SK-N-SH treated with all-trans-retinoic acid at 6 μM for 48 hours (cell line): ENCODE results near the gene ATAD3C.

Source experiments
- ATAC-seq: fragments of 200-7000 bp; cut with Tn5 transposase; 3 replicates; pipeline ENCODE4 v1.9.1; 2020; ENCODE audit warnings: mild to moderate bottlenecking, moderate library complexity
- ARNTL ChIP-seq: fragments of 450-650 bp; formaldehyde crosslinking; IDR thresholded peaks from 2 replicates; pipeline ENCODE4 v1.5.0; 2020; ENCODE audit warnings: low read depth, mild to moderate bottlenecking, moderate library complexity, borderline replicate concordance
- BACH2 ChIP-seq: fragments of 250-450 bp; sonication (Bioruptor Pico); IDR thresholded peaks from 2 replicates; pipeline ENCODE4 v1.9.0; 2021; ENCODE audit warnings: mild to moderate bottlenecking, borderline replicate concordance
- CSDC2 ChIP-seq: fragments of 250-450 bp; sonication (Bioruptor Pico); IDR thresholded peaks from 2 replicates; pipeline ENCODE4 v1.5.0; 2020; ENCODE audit warnings: mild to moderate bottlenecking, moderate library complexity
- ESRRG ChIP-seq: fragments of 250-450 bp; sonication (Bioruptor Pico); IDR thresholded peaks from 2 replicates; pipeline ENCODE4 v1.6.1; 2021; ENCODE audit warnings: mild to moderate bottlenecking
- GLIS3 ChIP-seq: fragments of 250-450 bp; sonication (Bioruptor Pico); IDR thresholded peaks from 2 replicates; pipeline ENCODE4 v1.5.0; 2020; ENCODE audit warnings: mild to moderate bottlenecking, moderate library complexity
- ISL1 ChIP-seq: fragments of 250-450 bp; sonication (Bioruptor Pico); IDR thresholded peaks from 2 replicates; pipeline ENCODE4 v2.1.2; 2022; ENCODE audit warnings: mild to moderate bottlenecking, moderate library complexity
- OSR1 ChIP-seq: fragments of 250-450 bp; sonication (Bioruptor Pico); IDR thresholded peaks from 2 replicates; pipeline ENCODE4 v1.8.0; 2022; ENCODE audit warnings: moderate library complexity, mild to moderate bottlenecking, inconsistent platforms
- PPARA ChIP-seq: fragments of 250-450 bp; sonication (Bioruptor Pico); IDR thresholded peaks from 2 replicates; pipeline ENCODE4 v1.5.0; 2020; ENCODE audit warnings: mild to moderate bottlenecking, borderline replicate concordance
- RARB ChIP-seq: fragments of 250-450 bp; sonication (Bioruptor Pico); IDR thresholded peaks from 2 replicates; pipeline ENCODE4 v1.8.0; 2021; ENCODE audit warnings: mild to moderate bottlenecking, moderate library complexity
- SNAI2 ChIP-seq: fragments of 250-450 bp; sonication (Bioruptor Pico); IDR thresholded peaks from 2 replicates; pipeline ENCODE4 v1.5.0; 2020; ENCODE audit warnings: mild to moderate bottlenecking, moderate library complexity
- TCF4 ChIP-seq: fragments of 250-450 bp; sonication (Bioruptor Pico); IDR thresholded peaks from 2 replicates; pipeline ENCODE4 v1.8.0; 2021; ENCODE audit warnings: mild to moderate bottlenecking, moderate library complexity, borderline replicate concordance
- TOX ChIP-seq: fragments of 250-450 bp; sonication (Bioruptor Pico); IDR thresholded peaks from 2 replicates; pipeline ENCODE4 v1.8.0; 2021; ENCODE audit warnings: mild to moderate bottlenecking, moderate library complexity, borderline replicate concordance
- ZC3H10 ChIP-seq: fragments of 250-450 bp; sonication (Bioruptor Pico); IDR thresholded peaks from 2 replicates; pipeline ENCODE4 v1.5.1; 2021; ENCODE audit warnings: mild to moderate bottlenecking, moderate library complexity
- ZFP3 ChIP-seq: fragments of 250-450 bp; sonication (Bioruptor Pico); IDR thresholded peaks from 2 replicates; pipeline ENCODE4 v1.5.0; 2020; ENCODE audit warnings: mild to moderate bottlenecking, moderate library complexity
- ZFP30 ChIP-seq: fragments of 450-650 bp; formaldehyde crosslinking; IDR thresholded peaks from 2 replicates; pipeline ENCODE4 v1.5.0; 2022; ENCODE audit warnings: mild to moderate bottlenecking, moderate library complexity
- ZNF565 ChIP-seq: fragments of 450-650 bp; formaldehyde crosslinking; conservative IDR thresholded peaks from 2 replicates; pipeline ENCODE4 v1.5.0; 2020; ENCODE audit warnings: low read depth, mild to moderate bottlenecking, moderate library complexity
- ZNF70 ChIP-seq: fragments of 450-650 bp; formaldehyde crosslinking; IDR thresholded peaks from 2 replicates; pipeline ENCODE4 v1.5.0; 2020; ENCODE audit warnings: mild to moderate bottlenecking, moderate library complexity
- ZNF8 ChIP-seq: fragments of 450-650 bp; formaldehyde crosslinking; IDR thresholded peaks from 2 replicates; pipeline ENCODE4 v1.5.0; 2020; ENCODE audit warnings: mild to moderate bottlenecking, moderate library complexity
- TF ChIP-seq, protein P1 (sequence below): fragments of 250-450 bp; sonication (Bioruptor Pico); IDR thresholded peaks from 2 replicates; pipeline ENCODE4 v1.5.1; 2021; ENCODE audit warnings: mild to moderate bottlenecking, moderate library complexity
- TF ChIP-seq, protein P2 (sequence below): fragments of 250-450 bp; sonication (Bioruptor Pico); IDR thresholded peaks from 2 replicates; pipeline ENCODE4 v1.8.0; 2020; ENCODE audit warnings: mild to moderate bottlenecking, moderate library complexity, borderline replicate concordance
- TF ChIP-seq, protein P3 (sequence below): fragments of 250-450 bp; sonication (Bioruptor Pico); IDR thresholded peaks from 2 replicates; pipeline ENCODE4 v1.8.0; 2021; ENCODE audit warnings: low read depth, mild to moderate bottlenecking, moderate library complexity, borderline replicate concordance
- TF ChIP-seq, protein P4 (sequence below): fragments of 250-450 bp; sonication (Bioruptor Pico); IDR thresholded peaks from 2 replicates; pipeline ENCODE4 v1.5.1; 2020; ENCODE audit warnings: low read depth, mild to moderate bottlenecking, moderate library complexity
- TF ChIP-seq, protein P5 (sequence below): fragments of 250-450 bp; sonication (Bioruptor Pico); IDR thresholded peaks from 2 replicates; pipeline ENCODE4 v1.5.0; 2020; ENCODE audit warnings: mild to moderate bottlenecking, moderate library complexity

ATAD3C gene

DNA sequence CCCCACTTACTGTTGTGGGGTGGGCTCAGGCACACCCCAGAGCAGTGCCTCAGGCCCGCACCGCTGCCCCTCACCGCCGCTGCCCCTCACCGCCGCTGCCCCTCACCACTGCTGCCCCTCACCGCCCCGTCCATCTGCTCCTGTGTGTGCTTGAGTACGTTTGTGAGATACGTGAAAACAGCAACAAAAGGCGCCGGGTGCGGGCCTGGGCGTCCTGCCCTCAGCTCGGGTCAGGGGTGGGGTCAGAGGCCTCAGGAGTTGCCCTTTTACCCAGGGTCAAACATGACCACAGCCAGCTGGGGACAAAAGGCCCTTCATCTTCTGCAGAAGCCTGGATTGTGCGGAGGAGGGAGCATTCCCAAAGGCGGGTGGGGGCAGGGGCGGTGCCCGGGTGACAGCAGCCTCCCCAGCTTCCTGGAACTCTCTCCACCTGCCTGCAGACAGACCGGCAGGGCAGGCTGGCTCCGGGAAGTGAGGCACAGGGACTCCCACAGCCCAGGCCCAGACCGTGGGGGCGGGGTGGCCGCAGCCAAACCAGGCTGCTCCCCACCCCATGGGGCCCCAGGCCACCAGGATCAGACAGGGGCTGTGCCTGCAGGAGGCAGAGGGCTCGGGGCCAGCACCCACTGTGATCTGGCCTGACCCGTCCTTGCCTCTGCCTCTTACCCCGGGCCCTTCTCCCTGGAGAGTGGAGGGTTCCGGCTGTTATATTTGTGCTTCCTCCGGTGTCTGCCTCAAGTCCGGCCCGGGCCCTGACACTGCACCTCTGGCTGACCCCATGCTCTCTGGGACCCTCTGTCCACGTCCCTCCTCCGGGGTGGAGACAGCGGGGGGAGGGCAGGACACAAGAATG lies 16.3 kb upstream of the ATAD3C start (continued):
- TF ChIP-seq, protein P1, sequence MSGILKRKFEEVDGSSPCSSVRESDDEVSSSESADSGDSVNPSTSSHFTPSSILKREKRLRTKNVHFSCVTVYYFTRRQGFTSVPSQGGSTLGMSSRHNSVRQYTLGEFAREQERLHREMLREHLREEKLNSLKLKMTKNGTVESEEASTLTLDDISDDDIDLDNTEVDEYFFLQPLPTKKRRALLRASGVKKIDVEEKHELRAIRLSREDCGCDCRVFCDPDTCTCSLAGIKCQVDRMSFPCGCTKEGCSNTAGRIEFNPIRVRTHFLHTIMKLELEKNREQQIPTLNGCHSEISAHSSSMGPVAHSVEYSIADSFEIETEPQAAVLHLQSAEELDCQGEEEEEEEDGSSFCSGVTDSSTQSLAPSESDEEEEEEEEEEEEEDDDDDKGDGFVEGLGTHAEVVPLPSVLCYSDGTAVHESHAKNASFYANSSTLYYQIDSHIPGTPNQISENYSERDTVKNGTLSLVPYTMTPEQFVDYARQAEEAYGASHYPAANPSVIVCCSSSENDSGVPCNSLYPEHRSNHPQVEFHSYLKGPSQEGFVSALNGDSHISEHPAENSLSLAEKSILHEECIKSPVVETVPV, result no peak
- TF ChIP-seq ZNF8 (CRISPR knock-in tag), result no peak

DNA sequence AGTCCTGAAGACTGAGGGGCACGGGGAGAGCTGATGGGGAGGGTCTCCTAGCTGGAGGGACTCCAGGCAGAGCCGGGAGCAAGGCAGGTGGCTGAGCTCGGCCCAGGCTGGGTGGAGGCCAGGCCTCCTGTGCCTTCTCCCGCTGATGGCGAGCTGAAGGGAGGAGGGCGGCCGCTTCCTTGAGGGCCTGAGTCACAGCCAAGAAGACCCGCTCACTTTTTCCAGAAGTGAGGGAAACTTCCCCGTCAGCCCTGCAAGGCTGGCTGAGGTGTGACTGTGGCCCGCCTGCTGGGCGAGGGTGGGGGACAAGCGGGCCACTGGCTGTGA lies 15.7 kb upstream of the ATAD3C start:
- no peak; the same call in 2 of the 3 replicates for ATAC-seq
- TF ChIP-seq, protein P1, result no peak
- TF ChIP-seq ZC3H10 (CRISPR knock-in tag) (no peak), CSDC2 (CRISPR knock-in tag) (no peak), SNAI2 (no peak), PPARA (CRISPR knock-in tag) (no peak), ZNF565 (CRISPR knock-in tag) (no peak), OSR1 (CRISPR knock-in tag) (no peak), TCF4 (CRISPR knock-in tag) (no peak), GLIS3 (CRISPR knock-in tag) (no peak), ZFP30 (CRISPR knock-in tag) (no peak), ISL1 (no peak), ZNF8 (CRISPR knock-in tag) (no peak), RARB (CRISPR knock-in tag) (no peak), ARNTL (CRISPR knock-in tag) (no peak), TOX (no peak), BACH2 (CRISPR knock-in tag) (no peak), ESRRG (CRISPR knock-in tag) (no peak)
- TF ChIP-seq, protein P2, sequence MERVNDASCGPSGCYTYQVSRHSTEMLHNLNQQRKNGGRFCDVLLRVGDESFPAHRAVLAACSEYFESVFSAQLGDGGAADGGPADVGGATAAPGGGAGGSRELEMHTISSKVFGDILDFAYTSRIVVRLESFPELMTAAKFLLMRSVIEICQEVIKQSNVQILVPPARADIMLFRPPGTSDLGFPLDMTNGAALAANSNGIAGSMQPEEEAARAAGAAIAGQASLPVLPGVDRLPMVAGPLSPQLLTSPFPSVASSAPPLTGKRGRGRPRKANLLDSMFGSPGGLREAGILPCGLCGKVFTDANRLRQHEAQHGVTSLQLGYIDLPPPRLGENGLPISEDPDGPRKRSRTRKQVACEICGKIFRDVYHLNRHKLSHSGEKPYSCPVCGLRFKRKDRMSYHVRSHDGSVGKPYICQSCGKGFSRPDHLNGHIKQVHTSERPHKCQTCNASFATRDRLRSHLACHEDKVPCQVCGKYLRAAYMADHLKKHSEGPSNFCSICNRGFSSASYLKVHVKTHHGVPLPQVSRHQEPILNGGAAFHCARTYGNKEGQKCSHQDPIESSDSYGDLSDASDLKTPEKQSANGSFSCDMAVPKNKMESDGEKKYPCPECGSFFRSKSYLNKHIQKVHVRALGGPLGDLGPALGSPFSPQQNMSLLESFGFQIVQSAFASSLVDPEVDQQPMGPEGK (CRISPR knock-in tag), result no peak
- TF ChIP-seq, protein P3, sequence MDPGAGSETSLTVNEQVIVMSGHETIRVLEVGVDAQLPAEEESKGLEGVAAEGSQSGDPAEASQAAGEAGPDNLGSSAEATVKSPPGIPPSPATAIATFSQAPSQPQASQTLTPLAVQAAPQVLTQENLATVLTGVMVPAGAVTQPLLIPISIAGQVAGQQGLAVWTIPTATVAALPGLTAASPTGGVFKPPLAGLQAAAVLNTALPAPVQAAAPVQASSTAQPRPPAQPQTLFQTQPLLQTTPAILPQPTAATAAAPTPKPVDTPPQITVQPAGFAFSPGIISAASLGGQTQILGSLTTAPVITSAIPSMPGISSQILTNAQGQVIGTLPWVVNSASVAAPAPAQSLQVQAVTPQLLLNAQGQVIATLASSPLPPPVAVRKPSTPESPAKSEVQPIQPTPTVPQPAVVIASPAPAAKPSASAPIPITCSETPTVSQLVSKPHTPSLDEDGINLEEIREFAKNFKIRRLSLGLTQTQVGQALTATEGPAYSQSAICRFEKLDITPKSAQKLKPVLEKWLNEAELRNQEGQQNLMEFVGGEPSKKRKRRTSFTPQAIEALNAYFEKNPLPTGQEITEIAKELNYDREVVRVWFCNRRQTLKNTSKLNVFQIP (CRISPR knock-in tag), result no peak
- TF ChIP-seq, protein P4, sequence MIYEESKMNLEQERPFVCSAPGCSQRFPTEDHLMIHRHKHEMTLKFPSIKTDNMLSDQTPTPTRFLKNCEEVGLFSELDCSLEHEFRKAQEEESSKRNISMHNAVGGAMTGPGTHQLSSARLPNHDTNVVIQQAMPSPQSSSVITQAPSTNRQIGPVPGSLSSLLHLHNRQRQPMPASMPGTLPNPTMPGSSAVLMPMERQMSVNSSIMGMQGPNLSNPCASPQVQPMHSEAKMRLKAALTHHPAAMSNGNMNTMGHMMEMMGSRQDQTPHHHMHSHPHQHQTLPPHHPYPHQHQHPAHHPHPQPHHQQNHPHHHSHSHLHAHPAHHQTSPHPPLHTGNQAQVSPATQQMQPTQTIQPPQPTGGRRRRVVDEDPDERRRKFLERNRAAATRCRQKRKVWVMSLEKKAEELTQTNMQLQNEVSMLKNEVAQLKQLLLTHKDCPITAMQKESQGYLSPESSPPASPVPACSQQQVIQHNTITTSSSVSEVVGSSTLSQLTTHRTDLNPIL (CRISPR knock-in tag), result no peak

DNA sequence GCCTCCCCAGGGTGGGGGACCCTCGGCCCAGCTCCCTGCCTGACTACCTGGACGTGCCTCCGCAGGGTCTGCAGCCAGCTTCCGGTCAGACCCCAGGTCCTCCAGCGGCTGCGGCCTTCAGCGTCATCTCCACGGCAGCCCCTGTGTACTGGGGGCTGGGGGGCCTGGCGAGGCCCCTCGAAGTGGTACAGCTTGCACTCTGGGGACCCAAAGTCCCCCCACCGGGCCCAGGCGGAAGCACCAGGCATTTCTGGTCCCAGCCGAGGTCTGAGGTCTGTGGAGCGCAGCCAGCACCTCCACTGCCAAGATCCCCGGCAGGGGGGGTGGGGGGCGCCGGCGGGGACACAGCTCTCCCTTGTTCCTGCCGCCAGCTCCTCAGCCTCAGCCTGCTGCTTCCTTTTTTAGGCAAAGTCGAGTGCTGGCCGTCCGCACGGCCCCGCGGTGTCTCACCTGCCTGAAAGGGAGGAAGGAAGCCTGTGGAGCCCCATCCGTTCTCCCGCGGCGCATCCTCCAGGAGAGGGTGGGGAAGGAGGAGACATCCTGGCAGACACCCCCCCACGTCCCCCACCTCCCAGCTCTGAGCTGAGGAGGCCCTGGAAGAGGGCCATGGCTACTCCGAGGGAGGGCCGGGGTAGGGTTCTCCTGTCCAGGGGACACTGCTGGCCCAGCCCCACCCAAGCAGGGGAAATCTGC lies 15.2 kb upstream of the ATAD3C start:
- ATAC-seq, result no peak
- TF ChIP-seq ZNF8 (CRISPR knock-in tag) (no peak), SNAI2 (no peak), ZNF70 (CRISPR knock-in tag) (no peak), ZFP3 (no peak), ESRRG (CRISPR knock-in tag) (no peak), OSR1 (CRISPR knock-in tag) (no peak), ZFP30 (CRISPR knock-in tag) (no peak), CSDC2 (CRISPR knock-in tag) (no peak)
- TF ChIP-seq, protein P5, sequence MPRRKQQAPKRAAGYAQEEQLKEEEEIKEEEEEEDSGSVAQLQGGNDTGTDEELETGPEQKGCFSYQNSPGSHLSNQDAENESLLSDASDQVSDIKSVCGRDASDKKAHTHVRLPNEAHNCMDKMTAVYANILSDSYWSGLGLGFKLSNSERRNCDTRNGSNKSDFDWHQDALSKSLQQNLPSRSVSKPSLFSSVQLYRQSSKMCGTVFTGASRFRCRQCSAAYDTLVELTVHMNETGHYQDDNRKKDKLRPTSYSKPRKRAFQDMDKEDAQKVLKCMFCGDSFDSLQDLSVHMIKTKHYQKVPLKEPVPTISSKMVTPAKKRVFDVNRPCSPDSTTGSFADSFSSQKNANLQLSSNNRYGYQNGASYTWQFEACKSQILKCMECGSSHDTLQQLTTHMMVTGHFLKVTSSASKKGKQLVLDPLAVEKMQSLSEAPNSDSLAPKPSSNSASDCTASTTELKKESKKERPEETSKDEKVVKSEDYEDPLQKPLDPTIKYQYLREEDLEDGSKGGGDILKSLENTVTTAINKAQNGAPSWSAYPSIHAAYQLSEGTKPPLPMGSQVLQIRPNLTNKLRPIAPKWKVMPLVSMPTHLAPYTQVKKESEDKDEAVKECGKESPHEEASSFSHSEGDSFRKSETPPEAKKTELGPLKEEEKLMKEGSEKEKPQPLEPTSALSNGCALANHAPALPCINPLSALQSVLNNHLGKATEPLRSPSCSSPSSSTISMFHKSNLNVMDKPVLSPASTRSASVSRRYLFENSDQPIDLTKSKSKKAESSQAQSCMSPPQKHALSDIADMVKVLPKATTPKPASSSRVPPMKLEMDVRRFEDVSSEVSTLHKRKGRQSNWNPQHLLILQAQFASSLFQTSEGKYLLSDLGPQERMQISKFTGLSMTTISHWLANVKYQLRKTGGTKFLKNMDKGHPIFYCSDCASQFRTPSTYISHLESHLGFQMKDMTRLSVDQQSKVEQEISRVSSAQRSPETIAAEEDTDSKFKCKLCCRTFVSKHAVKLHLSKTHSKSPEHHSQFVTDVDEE (CRISPR knock-in tag), result no peak
- TF ChIP-seq, protein P4 (CRISPR knock-in tag), result no peak
- TF ChIP-seq, protein P1, result no peak
